Vein endothelial cell (primary cell): ENCODE results near the gene RPL36A. TPM values are rescaled to one million over a fixed set of nuclear protein-coding genes. Genes with fewer than 3 reads are reported as not detected.

Experiments
- total RNA-seq: library from RNA; depleted of rRNA; stranded (reverse); fragments of >200 nt; gene quantifications from 2 replicates; pipeline ENCODE4 v1.2.3, GENCODE V29; 2012

The RPL36A gene
- total RNA-seq = 106 and 874 TPM in 2 replicates

DNA sequence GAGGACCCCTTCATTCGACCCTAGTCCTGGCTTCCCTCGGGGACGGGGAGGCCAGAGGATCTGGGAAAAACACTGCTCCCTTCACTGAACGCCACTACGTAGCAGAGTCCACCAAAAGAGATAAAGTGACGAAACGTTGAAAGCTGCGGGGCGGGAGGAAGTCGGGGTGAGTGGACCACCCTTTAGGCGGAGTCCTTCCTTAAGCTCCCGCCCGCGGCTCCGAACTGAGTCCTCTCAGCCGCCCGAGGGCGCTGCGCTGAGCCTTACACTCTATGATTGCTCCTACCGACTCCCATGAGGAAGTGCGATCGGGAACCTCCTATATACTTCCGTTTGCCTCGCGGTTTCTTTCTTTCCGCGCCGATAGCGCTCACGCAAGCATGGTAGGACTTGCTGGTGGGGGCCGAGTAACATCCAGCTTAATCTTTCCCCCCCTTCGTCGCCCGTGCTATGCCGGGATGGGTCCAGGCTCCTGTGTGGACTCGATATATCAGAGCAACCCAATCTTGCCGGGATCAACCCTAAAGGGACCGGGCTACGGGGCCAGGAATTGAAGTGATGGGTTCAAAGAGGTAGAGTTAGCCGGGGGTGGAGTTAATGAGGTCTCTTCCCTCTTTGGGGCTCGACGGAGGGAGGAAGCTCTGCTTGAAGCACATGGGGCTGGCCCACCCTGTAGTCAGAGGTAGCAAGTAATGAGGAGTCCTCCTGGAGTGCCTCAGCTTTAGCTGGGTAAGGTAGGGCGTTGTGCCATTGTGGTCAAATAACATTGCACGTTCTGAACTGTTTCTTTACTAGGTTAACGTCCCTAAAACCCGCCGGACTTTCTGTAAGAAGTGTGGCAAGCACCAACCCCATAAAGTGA, at the start of gene RPL36A:
Gene RPL36A, plus strand, starts transcription at position 348 of the 862 bp plus-strand sequence. Its CDS starts 33 bp downstream, at position 381.

DNA sequence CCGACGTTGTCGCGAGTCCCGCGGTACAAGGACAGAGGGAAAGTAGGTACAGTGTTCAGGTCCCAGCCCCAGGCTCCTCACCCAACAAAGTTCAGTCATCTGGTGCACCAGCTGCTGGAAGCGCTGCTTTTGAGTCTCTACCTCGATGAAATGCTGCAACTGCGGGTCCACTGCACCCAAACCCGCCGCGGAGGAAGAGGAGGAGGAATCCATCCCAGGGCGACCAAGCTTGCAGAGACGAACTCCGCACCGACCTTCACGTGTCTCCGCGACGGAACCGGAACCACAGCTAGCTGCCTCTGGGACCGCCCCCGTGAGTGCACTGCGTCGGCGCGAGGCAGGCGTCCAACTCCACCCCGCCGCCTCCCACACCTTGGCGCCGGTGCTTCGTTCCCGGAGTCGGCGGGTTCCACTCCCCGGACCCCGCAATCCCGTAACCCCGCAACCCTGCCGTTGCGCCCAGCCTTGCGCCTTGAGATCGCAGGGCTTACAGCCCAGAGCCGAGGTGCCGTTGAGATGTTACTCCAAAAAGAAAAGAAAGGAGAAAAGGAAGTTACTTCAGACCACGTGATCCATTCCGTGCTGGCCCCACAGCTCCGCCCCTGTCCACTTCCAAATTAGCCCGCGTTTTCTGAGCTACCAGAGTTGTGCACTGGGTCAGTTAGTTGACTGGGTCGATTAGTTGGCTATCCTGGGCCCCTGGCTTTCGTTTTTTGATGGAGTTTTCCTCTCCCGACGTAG, 42.2 kb upstream of the RPL36A start, which contains the start of gene TIMM8A:
Gene TIMM8A, minus strand, starts transcription at position 291 of the 741 bp plus-strand sequence. Its CDS starts 78 bp downstream, at position 213.

GRCh38 chrX:101385795-101386541, 4.8 kb upstream of the RPL36A start, which contains the start of gene BTK:
Gene BTK (minus strand): TSS chrX:101386191. CDS start chrX:101375284, 10,907 bp downstream.

GRCh38 chrX:101407748-101408531, 17.1 kb downstream of the RPL36A start, which contains the start of the genes GLA and HNRNPH2:
Gene GLA (minus strand): TSS chrX:101407925. CDS start chrX:101407903, 22 bp downstream.
Gene HNRNPH2 (plus strand): TSS chrX:101408222. CDS start chrX:101411989, 3,767 bp downstream.

Other genes with a start within 250 kb of the RPL36A start
- gene DRP2, start 171.2 kb upstream of the RPL36A start, total RNA-seq = 0.33 and 0.48 TPM in 2 replicates
- 0.33 and 0.38 TPM in 2 replicates for gene TAF7L, start 99.7 kb upstream of the RPL36A start, total RNA-seq
- gene TIMM8A, start 42.3 kb upstream of the RPL36A start, total RNA-seq = 4.9 and 5.2 TPM in 2 replicates
- not detected in 2 replicates for gene BTK, start 4.8 kb upstream of the RPL36A start, total RNA-seq
- 24.8 and 30.4 TPM in 2 replicates for gene GLA, start 16.9 kb downstream of the RPL36A start, total RNA-seq
- 53.9 and 68.6 TPM in 2 replicates for gene HNRNPH2, start 17.2 kb downstream of the RPL36A start, total RNA-seq
- 5.2 and 5.7 TPM in 2 replicates for gene ARMCX4, start 94.4 kb downstream of the RPL36A start, total RNA-seq
- gene ARMCX1, start 159.5 kb downstream of the RPL36A start, total RNA-seq = 23.8 and 26.2 TPM in 2 replicates
- gene ARMCX6, start 227.0 kb downstream of the RPL36A start, total RNA-seq = 38.5 and 40.3 TPM in 2 replicates
- gene ARMCX3, start 232.1 kb downstream of the RPL36A start, total RNA-seq = 44.4 and 47.6 TPM in 2 replicates